HepG2 (cell line): ENCODE data around the gene WDR62. TPM values are rescaled to one million over a fixed set of nuclear protein-coding genes. Genes with fewer than 3 reads are reported as not detected.

ENCODE experiments used
- ARID2 ChIP-seq: sonication (generic); formaldehyde crosslinking; IDR thresholded peaks from 2 replicates; pipeline ENCODE4 v1.8.1; 2022; ENCODE audit warnings: mild to moderate bottlenecking, missing genetic modification reagents, borderline replicate concordance
- CCDC6 ChIP-seq: sonication (generic); formaldehyde crosslinking; IDR thresholded peaks from 2 replicates; pipeline ENCODE4 v1.8.1; 2022; ENCODE audit warnings: mild to moderate bottlenecking, missing genetic modification reagents, moderate library complexity
- FOXC1 ChIP-seq: sonication (generic); formaldehyde crosslinking; IDR thresholded peaks from 2 replicates; pipeline ENCODE4 v1.8.0; 2022; ENCODE audit warnings: mild to moderate bottlenecking, missing genetic modification reagents, borderline replicate concordance
- HMGA1 ChIP-seq: sonication (generic); formaldehyde crosslinking; conservative IDR thresholded peaks from 2 replicates; pipeline ENCODE4 v1.4.0; 2020; ENCODE audit warnings: missing genetic modification reagents
- SMAD1 ChIP-seq: sonication (generic); formaldehyde crosslinking; IDR thresholded peaks from 2 replicates; pipeline ENCODE4 v1.4.0; 2020; ENCODE audit warnings: missing genetic modification reagents, low read depth, mild to moderate bottlenecking, borderline replicate concordance
- SOX5 ChIP-seq: IDR thresholded peaks from 2 replicates; pipeline ENCODE4 v1.6.1; 2016; ENCODE audit warnings: borderline replicate concordance
- WIZ ChIP-seq: sonication (generic); formaldehyde crosslinking; IDR thresholded peaks from 2 replicates; pipeline ENCODE4 v1.5.1; 2020; ENCODE audit warnings: mild to moderate bottlenecking, missing genetic modification reagents
- ZNF564 ChIP-seq: sonication (generic); formaldehyde crosslinking; IDR thresholded peaks from 2 replicates; pipeline ENCODE4 v1.8.1; 2023; ENCODE audit warnings: mild to moderate bottlenecking, missing genetic modification reagents
- ZSCAN31 ChIP-seq: sonication (generic); formaldehyde crosslinking; IDR thresholded peaks from 2 replicates; pipeline ENCODE4 v1.5.0; 2020; ENCODE audit warnings: low read depth, mild to moderate bottlenecking, missing genetic modification reagents
- polyA plus RNA-seq, 8 experiments: library from polyadenylated mRNA; depleted of rRNA in 3 of 8; stranded (reverse) in 7 of 8; unstranded in 1 of 8; fragments of >200 nt; fragmentation: Illumina TruSeq in 4 of 8; extraction: Trizol in 4 of 8; gene quantifications; 2 replicates each; pipeline versions ENCODE4 v1.2.1 to v1.2.3, GENCODE V29; 2011 to 2016; ENCODE audit warnings: low read depth in 4 of 8, missing spikeins in 1 of 8, mixed read lengths in 1 of 8; ENCODE audit not compliant: insufficient read depth in 1 of 8
- total RNA-seq, 5 experiments: library from RNA; depleted of rRNA; stranded (reverse); fragments of >200 nt; fragmentation: Illumina TruSeq; extraction: Trizol; gene quantifications; 2 replicates each; pipeline ENCODE4 v1.2.3, GENCODE V29; 2016; ENCODE audit warnings: low read depth in 1 of 5
- TF ChIP-seq, protein P1 (sequence below): sonication (generic); formaldehyde crosslinking; IDR thresholded peaks from 2 replicates; pipeline ENCODE4 v1.5.0; 2020; ENCODE audit warnings: mild to moderate bottlenecking, low read depth, missing genetic modification reagents, borderline replicate concordance
- TF ChIP-seq, protein P2 (sequence below): sonication (generic); formaldehyde crosslinking; IDR thresholded peaks from 2 replicates; pipeline ENCODE4 v1.5.0; 2020; ENCODE audit warnings: missing genetic modification reagents
- TF ChIP-seq, protein P3 (sequence below): IDR thresholded peaks from 2 replicates; pipeline ENCODE4 v1.4.0; 2020; ENCODE audit warnings: mild to moderate bottlenecking, missing genetic modification reagents
- TF ChIP-seq, protein P4 (sequence below): IDR thresholded peaks from 2 replicates; pipeline ENCODE4 v1.6.1; 2016; ENCODE audit warnings: missing genetic modification reagents, missing compliant biosample characterization
- TF ChIP-seq, protein P5 (sequence below): sonication (generic); formaldehyde crosslinking; IDR thresholded peaks from 2 replicates; pipeline ENCODE4 v1.5.1; 2020; ENCODE audit warnings: mild to moderate bottlenecking, missing genetic modification reagents, borderline replicate concordance
- TF ChIP-seq, protein P6 (sequence below): sonication (generic); formaldehyde crosslinking; IDR thresholded peaks from 2 replicates; pipeline ENCODE4 v1.4.0; 2020; ENCODE audit warnings: missing genetic modification reagents, borderline replicate concordance

Gene WDR62
- total and polyA plus RNA-seq, 2 of the 13 experiments (the other 11 are each of a cell fraction or from before 2014, with no cell fraction given), result 5.8 to 12.5 TPM

DNA sequence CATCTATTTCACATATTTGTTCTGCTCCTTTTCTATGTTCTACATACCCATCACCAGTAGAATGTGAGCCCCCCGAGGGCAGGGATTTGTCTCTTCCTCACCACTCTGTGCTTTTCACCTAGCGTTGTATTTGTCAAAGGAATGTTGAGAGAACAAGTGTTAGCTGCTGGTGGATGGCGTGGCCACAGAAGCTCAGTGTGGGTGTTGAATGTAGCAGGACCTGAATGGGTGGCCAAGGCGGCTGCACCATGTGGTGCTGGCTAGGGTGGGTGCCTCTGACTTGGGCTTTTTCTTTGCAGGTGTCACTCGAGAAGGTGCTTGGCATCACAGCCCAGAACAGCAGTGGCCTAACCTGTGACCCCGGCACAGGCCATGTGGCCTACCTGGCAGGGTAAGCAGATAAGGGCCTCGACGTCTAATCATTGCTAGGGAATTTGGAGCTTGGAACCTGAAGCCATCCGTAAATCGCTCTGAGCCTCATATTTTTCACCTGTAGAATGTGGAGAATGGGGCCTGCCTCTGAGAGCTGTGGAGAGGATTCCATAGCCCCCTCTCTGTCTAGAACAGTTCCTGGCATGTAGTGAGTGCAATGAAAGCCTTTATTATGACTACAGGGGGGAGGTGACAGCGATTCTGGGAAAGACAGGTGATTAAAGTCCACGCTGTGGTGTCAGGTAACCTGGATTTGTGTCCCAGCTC lies 3.9 kb downstream of the WDR62 start (continued):
- TF ChIP-seq, protein P1, sequence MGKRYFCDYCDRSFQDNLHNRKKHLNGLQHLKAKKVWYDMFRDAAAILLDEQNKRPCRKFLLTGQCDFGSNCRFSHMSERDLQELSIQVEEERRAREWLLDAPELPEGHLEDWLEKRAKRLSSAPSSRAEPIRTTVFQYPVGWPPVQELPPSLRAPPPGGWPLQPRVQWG (CRISPR knock-in tag), result no peak
- TF ChIP-seq WIZ (CRISPR knock-in tag) (no peak), ZSCAN31 (CRISPR knock-in tag) (no peak), SMAD1 (CRISPR knock-in tag) (no peak), HMGA1 (CRISPR knock-in tag) (no peak), CCDC6 (no peak), ARID2 (no peak), SOX5 (peak; percentile 51; the same call in 1 of the 2 replicates), ZNF564 (CRISPR knock-in tag) (no peak), FOXC1 (CRISPR knock-in tag) (no peak)
- TF ChIP-seq, protein P2, sequence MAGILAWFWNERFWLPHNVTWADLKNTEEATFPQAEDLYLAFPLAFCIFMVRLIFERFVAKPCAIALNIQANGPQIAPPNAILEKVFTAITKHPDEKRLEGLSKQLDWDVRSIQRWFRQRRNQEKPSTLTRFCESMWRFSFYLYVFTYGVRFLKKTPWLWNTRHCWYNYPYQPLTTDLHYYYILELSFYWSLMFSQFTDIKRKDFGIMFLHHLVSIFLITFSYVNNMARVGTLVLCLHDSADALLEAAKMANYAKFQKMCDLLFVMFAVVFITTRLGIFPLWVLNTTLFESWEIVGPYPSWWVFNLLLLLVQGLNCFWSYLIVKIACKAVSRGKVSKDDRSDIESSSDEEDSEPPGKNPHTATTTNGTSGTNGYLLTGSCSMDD (CRISPR knock-in tag), result no peak
- TF ChIP-seq, protein P3, sequence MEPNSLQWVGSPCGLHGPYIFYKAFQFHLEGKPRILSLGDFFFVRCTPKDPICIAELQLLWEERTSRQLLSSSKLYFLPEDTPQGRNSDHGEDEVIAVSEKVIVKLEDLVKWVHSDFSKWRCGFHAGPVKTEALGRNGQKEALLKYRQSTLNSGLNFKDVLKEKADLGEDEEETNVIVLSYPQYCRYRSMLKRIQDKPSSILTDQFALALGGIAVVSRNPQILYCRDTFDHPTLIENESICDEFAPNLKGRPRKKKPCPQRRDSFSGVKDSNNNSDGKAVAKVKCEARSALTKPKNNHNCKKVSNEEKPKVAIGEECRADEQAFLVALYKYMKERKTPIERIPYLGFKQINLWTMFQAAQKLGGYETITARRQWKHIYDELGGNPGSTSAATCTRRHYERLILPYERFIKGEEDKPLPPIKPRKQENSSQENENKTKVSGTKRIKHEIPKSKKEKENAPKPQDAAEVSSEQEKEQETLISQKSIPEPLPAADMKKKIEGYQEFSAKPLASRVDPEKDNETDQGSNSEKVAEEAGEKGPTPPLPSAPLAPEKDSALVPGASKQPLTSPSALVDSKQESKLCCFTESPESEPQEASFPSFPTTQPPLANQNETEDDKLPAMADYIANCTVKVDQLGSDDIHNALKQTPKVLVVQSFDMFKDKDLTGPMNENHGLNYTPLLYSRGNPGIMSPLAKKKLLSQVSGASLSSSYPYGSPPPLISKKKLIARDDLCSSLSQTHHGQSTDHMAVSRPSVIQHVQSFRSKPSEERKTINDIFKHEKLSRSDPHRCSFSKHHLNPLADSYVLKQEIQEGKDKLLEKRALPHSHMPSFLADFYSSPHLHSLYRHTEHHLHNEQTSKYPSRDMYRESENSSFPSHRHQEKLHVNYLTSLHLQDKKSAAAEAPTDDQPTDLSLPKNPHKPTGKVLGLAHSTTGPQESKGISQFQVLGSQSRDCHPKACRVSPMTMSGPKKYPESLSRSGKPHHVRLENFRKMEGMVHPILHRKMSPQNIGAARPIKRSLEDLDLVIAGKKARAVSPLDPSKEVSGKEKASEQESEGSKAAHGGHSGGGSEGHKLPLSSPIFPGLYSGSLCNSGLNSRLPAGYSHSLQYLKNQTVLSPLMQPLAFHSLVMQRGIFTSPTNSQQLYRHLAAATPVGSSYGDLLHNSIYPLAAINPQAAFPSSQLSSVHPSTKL, result peak; percentile 51; the same call in 1 of the 2 replicates
- TF ChIP-seq, protein P4, sequence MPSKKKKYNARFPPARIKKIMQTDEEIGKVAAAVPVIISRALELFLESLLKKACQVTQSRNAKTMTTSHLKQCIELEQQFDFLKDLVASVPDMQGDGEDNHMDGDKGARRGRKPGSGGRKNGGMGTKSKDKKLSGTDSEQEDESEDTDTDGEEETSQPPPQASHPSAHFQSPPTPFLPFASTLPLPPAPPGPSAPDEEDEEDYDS (CRISPR knock-in tag), result 0 out of 2 replicates have a peak, but pooled peaks have one; percentile 34
- TF ChIP-seq, protein P5, sequence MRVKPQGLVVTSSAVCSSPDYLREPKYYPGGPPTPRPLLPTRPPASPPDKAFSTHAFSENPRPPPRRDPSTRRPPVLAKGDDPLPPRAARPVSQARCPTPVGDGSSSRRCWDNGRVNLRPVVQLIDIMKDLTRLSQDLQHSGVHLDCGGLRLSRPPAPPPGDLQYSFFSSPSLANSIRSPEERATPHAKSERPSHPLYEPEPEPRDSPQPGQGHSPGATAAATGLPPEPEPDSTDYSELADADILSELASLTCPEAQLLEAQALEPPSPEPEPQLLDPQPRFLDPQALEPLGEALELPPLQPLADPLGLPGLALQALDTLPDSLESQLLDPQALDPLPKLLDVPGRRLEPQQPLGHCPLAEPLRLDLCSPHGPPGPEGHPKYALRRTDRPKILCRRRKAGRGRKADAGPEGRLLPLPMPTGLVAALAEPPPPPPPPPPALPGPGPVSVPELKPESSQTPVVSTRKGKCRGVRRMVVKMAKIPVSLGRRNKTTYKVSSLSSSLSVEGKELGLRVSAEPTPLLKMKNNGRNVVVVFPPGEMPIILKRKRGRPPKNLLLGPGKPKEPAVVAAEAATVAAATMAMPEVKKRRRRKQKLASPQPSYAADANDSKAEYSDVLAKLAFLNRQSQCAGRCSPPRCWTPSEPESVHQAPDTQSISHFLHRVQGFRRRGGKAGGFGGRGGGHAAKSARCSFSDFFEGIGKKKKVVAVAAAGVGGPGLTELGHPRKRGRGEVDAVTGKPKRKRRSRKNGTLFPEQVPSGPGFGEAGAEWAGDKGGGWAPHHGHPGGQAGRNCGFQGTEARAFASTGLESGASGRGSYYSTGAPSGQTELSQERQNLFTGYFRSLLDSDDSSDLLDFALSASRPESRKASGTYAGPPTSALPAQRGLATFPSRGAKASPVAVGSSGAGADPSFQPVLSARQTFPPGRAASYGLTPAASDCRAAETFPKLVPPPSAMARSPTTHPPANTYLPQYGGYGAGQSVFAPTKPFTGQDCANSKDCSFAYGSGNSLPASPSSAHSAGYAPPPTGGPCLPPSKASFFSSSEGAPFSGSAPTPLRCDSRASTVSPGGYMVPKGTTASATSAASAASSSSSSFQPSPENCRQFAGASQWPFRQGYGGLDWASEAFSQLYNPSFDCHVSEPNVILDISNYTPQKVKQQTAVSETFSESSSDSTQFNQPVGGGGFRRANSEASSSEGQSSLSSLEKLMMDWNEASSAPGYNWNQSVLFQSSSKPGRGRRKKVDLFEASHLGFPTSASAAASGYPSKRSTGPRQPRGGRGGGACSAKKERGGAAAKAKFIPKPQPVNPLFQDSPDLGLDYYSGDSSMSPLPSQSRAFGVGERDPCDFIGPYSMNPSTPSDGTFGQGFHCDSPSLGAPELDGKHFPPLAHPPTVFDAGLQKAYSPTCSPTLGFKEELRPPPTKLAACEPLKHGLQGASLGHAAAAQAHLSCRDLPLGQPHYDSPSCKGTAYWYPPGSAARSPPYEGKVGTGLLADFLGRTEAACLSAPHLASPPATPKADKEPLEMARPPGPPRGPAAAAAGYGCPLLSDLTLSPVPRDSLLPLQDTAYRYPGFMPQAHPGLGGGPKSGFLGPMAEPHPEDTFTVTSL, result no peak
- TF ChIP-seq, protein P6, sequence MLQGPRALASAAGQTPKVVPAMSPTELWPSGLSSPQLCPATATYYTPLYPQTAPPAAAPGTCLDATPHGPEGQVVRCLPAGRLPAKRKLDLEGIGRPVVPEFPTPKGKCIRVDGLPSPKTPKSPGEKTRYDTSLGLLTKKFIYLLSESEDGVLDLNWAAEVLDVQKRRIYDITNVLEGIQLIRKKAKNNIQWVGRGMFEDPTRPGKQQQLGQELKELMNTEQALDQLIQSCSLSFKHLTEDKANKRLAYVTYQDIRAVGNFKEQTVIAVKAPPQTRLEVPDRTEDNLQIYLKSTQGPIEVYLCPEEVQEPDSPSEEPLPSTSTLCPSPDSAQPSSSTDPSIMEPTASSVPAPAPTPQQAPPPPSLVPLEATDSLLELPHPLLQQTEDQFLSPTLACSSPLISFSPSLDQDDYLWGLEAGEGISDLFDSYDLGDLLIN, result no peak
